Activated T-cell treated with anti-CD3 and anti-CD28 coated beads for 24 hours (primary cell): Measurements from ENCODE around the gene PAFAH1B2.

Experiments used
- DNase-seq: peaks from one replicate; pipeline ENCODE4 v3.0.0-alpha.2; 2020; ENCODE audit warnings: low read depth

Gene PAFAH1B2

DNA sequence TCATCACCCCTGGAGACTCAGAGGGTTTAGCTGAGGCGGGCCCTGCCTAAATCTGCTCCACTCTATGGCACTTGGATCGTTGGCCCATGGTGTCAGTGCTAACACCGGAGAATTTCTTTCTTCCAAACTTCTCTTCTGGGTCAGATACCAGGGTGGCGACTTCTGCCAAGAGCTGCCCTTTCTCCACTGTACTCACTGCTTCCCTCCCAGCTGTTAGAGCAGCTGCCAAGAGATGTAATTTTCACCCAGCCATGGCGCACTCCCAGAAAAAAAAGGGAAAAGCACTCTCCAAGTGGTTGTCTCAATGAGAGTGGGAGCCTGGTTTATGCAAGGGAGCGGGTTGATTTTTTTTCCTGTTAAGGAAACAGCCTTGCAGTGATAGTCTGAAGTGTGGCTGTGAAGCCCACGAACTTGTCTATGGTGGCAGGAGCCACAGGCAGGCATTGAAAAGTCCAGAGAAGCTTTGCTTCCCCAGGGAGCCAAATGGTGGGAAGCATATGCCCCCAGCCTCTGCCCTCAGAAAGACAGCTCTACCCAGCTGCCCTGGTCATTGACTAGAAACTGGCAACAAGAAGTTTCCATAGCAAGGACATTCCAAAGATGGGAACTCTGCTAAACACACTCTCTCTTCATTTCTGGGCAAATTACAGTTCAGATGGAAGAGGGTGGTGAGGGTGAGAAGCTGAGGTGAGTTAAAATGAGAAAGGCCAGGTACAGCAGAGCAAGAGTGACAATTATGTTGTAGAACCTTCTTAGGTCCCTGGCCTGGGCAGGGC is 77.1 kb downstream of the PAFAH1B2 start:
- DNase-seq: no peak

DNA sequence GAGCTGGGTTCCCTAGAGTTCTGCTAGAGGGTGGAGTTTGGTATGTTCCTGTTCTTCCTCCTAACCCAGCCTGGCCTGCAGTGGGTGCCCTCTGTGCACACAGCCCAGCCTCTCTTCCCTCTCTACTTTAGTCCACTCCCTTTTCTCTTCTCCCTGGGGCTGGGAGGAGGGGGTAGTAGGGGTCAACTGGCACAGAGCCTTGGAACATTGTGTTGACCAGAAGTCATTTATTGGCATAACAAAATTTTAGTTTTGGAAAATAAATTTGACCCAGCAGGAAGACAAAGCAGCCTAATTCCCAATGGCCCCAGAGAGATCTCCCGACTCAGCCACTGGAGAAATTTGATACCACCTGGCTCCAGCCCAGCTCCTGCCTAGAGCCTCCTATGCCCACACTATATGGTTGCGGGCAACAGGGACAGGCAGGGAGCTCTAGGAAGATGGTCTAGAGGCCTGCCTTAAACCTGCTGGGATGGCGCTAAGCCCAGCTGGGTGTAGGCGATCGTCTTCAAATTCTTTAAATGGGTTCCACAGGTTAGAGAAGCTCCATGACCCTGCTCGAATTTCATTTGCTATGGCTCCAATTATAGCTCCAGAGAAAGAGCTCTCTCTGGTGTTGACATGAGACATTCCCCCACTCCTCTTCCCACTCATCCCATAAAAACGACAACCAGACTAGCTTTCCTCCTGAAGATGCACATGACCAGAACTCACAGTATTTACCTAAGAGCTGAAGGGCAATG is 77.9 kb downstream of the PAFAH1B2 start:
- DNase-seq: no peak

DNA sequence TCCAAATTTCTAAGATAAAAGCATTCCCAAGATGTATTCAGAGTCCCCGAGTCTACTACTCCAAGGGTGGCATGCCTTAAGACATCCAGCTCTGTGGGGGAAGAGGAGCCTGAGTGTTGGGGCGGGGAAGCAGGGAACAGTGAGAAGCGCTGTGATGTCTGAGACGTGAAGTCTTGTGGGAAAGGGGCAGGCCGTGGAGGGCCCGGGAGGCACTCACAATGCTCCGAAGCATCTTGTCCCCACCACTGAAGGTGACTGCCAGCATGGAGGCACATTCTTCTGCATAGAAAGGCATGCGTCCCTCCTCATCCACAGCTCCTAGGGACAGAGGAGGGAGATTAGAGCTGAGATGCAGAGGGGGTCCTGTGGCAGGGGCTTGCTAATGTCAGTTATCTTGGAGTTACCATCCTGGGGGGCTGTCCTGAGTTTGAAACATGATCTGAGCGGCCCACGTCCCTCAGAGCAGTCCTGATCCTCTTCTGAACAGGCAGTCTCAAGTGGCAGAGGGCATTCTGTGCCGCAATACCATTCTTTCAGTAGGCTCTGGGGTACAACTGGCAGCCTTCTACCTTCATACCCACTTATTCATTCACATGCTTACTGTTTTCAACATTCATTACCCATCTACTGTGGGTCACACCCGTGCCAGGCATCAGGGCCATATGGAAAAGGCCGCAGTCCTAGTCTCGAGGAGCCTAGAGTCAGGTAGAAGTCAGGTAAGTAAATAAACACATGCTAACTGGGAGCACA is 79.1 kb downstream of the PAFAH1B2 start:
- DNase-seq: no peak

DNA sequence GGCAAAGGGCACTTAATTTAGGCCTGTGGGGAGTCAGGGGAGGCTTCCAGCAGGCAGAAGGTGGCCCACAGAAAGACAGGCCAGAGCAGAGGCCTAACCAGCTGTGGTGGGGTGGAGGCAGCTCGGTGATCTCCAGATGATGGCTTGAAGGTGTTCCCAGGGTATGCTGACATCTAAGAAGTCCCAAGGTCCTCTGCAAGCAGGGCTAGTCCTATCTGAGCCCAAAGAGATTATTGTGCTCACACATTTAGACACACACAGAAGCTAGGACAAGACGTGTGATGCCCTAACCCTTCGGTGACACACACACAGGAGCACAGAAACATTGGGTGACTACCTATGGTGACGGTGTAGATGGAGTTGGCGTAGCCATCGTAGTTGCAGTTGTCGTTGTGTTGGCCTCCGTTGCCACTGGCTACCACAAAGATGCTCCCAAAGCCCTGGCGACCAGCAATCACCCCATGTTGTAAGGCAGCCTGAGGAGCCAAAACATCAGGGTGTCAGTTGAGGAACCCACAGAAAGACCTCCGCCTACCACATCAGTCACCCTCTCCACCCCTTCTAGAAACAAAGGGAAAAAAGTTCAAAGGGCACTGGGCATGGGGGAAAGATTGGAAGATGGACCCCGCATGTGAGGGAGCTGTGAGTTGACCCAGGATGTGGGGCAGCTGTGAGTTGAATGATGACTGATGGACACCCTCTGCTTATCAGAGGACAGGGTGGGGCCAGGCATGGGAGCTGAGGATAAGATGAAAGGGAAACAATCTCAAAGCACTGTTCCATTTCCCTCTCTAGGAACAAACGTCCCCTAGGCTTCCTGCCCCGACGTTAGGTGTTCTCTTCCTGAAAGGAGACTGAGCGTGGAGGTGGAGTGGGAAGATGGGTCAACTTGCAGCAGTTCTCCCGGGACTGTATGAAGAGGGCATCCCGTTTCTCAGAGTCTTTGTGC is 79.9 kb downstream of the PAFAH1B2 start:
- no peak for DNase-seq

DNA sequence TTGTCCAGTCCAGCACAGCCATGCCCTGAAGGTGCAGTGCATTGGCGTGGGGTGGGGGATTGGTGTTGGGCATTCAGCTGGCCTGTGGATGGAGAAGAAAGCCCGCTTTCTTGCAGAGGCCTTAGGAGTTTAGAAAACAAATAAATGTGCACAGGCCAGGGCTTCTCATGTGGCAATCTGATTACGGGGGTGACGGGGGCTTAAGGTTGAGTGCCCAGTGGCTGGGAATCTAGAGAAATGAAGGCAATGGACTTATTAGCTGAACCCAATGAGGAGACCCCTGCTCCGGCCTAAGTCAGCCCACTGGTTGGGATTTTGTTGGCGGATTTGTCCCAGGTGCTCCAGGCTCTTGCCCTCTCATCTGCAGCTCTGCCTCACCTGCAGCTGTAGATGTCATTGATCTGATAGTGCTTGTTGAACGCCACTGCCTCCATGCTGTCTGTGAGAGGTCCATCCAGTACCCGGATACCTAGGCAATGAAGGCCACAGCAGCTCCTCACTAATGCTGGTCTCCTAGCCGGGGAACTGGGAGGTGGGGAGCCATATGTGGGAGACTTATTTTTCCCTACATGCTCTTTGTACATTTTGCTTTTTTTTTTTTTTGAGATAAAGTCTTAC is 81.6 kb downstream of the PAFAH1B2 start:
- DNase-seq: no peak
